ENCODE measurements around the gene USP32. TPM values are rescaled to one million over a fixed set of nuclear protein-coding genes. Genes with fewer than 3 reads are reported as not detected.

The USP32 gene
- total RNA-seq, 1 experiment from 2014 or later = 103 TPM

GRCh38 chr17:60161598-60162330 is 230.2 kb downstream of the USP32 start:
- Mint-ChIP-seq H3K4me1 (peaks cover 67% of the 10 kb centered on the region), H3K36me3 (no peaks in the 10 kb centered on the region), H3K9me3 (no peaks in the 10 kb centered on the region), H3K4me3 (peak overlapping the region; percentile 47), H3K27me3 (ENCODE audit: low read depth) (no peaks in the 10 kb centered on the region), H3K27ac (no peak overlapping the region)
- TF ChIP-seq ZNF281 (CRISPR knock-in tag; IDR thresholded peaks at IDR 0.05) = peak; percentile 24; the same call in 1 of the 2 replicates
- no peak for TF ChIP-seq NFATC4 (CRISPR knock-in tag; IDR thresholded peaks at IDR 0.05)
- POLR2A ChIA-PET = interaction anchor here (1.0 kb wide), 1 partner anchor 9 kb away, joined by 3 read pairs; no protein-coding TSS in a partner anchor
- DNase-seq (ENCODE audit: low spot score) (peak; percentile 67), ATAC-seq (no peak)
- CTCF ChIA-PET = interaction anchor here (0.9 to 4.0 kb wide), 6 partner anchors 8 to 259 kb away, joined by 4 to 22 read pairs (median 8); partner anchors contain the start of gene CA4

DNA sequence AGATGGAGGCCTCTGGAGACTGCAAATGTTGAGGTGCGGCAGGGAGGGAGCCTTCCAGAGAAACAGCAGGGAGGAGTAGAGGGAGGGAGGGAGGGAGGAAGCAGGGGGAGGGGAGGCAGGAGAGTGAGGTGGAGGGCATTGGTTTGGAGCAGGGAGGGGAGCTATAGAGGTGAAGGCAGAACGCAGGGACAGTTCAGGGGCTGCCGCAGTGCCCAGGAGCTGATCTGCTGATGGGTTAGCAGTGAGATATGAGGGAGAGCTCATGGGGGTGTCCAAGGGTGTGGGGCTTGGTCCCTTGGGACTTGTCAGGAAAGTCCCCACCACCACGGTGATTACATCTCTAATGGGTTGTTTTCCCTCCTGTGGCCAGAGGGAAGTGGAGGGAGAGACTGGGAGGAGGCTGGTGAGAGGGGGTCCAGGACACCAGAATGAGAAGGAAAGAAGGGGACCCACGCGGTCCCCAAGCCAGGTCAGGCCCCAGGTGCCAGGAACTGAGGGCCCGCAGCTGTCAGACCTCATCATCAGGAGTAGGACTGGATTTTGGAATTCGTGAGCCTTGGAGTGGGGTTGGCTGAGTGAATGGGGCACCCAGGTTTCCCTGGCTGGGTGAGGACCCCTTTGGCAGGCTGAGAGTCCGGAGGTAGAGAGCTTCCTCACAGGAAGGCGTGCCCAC is 231.0 kb downstream of the USP32 start:
- Mint-ChIP-seq H3K4me1 (peaks cover 72% of the 10 kb centered on the region), H3K9me3 (no peaks in the 10 kb centered on the region), H3K27me3 (ENCODE audit: low read depth) (no peaks in the 10 kb centered on the region), H3K36me3 (no peaks in the 10 kb centered on the region), H3K27ac (peak overlapping the region; percentile 93), H3K4me3 (peak overlapping the region; percentile 54)
- ATAC-seq (0 out of 2 replicates have a peak, but pooled peaks have one; percentile 3), DNase-seq (ENCODE audit: low spot score) (no peak)
- TF ChIP-seq NR2C2 (CRISPR knock-in tag; IDR thresholded peaks at IDR 0.05) (no peak), MLX (CRISPR knock-in tag; IDR thresholded peaks at IDR 0.05) (no peak)
- ChIA-PET POLR2A (interaction anchor here (1.0 kb wide), 1 partner anchor 10 kb away, joined by 3 read pairs; no protein-coding TSS in a partner anchor), CTCF (interaction anchor here (0.9 to 4.0 kb wide), 7 partner anchors 8 to 260 kb away, joined by 4 to 22 read pairs (median 7); partner anchors contain the start of gene CA4)

- CTCF ChIA-PET = interaction anchor here (1.1 to 4.0 kb wide), 6 partner anchors 10 to 19 kb away, joined by 3 to 20 read pairs (median 8); partner anchors contain the start of gene CA4
- H3K4me3 Mint-ChIP-seq = no peak overlapping the region
- TF ChIP-seq OVOL2 (CRISPR knock-in tag; IDR thresholded peaks at IDR 0.05; ENCODE audit: borderline replicate concordance) (no peak), TCF7 (CRISPR knock-in tag; IDR thresholded peaks at IDR 0.05; ENCODE audit: low read depth) (no peak), ZNF281 (CRISPR knock-in tag; IDR thresholded peaks at IDR 0.05) (no peak), ETV6 (CRISPR knock-in tag; IDR thresholded peaks at IDR 0.05) (no peak), CTCF (IDR thresholded peaks at IDR 0.05) (no peak), JUN (CRISPR knock-in tag; IDR thresholded peaks at IDR 0.05) (no peak), NR1H2 (CRISPR knock-in tag; IDR thresholded peaks at IDR 0.05) (no peak)
- TF ChIP-seq, protein P1, sequence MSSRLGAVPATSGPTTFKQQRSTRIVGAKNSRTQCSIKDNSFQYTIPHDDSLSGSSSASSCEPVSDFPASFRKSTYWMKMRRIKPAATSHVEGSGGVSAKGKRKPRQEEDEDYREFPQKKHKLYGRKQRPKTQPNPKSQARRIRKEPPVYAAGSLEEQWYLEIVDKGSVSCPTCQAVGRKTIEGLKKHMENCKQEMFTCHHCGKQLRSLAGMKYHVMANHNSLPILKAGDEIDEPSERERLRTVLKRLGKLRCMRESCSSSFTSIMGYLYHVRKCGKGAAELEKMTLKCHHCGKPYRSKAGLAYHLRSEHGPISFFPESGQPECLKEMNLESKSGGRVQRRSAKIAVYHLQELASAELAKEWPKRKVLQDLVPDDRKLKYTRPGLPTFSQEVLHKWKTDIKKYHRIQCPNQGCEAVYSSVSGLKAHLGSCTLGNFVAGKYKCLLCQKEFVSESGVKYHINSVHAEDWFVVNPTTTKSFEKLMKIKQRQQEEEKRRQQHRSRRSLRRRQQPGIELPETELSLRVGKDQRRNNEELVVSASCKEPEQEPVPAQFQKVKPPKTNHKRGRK (CRISPR knock-in tag; IDR thresholded peaks at IDR 0.05; ENCODE audit: borderline replicate concordance) = no peak
- TF ChIP-seq, protein P2, sequence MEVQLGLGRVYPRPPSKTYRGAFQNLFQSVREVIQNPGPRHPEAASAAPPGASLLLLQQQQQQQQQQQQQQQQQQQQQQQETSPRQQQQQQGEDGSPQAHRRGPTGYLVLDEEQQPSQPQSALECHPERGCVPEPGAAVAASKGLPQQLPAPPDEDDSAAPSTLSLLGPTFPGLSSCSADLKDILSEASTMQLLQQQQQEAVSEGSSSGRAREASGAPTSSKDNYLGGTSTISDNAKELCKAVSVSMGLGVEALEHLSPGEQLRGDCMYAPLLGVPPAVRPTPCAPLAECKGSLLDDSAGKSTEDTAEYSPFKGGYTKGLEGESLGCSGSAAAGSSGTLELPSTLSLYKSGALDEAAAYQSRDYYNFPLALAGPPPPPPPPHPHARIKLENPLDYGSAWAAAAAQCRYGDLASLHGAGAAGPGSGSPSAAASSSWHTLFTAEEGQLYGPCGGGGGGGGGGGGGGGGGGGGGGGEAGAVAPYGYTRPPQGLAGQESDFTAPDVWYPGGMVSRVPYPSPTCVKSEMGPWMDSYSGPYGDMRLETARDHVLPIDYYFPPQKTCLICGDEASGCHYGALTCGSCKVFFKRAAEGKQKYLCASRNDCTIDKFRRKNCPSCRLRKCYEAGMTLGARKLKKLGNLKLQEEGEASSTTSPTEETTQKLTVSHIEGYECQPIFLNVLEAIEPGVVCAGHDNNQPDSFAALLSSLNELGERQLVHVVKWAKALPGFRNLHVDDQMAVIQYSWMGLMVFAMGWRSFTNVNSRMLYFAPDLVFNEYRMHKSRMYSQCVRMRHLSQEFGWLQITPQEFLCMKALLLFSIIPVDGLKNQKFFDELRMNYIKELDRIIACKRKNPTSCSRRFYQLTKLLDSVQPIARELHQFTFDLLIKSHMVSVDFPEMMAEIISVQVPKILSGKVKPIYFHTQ (CRISPR knock-in tag; IDR thresholded peaks at IDR 0.05) = no peak
- TF ChIP-seq, protein P3, sequence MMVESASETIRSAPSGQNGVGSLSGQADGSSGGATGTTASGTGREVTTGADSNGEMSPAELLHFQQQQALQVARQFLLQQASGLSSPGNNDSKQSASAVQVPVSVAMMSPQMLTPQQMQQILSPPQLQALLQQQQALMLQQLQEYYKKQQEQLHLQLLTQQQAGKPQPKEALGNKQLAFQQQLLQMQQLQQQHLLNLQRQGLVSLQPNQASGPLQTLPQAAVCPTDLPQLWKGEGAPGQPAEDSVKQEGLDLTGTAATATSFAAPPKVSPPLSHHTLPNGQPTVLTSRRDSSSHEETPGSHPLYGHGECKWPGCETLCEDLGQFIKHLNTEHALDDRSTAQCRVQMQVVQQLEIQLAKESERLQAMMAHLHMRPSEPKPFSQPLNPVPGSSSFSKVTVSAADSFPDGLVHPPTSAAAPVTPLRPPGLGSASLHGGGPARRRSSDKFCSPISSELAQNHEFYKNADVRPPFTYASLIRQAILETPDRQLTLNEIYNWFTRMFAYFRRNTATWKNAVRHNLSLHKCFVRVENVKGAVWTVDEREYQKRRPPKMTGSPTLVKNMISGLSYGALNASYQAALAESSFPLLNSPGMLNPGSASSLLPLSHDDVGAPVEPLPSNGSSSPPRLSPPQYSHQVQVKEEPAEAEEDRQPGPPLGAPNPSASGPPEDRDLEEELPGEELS (CRISPR knock-in tag; IDR thresholded peaks at IDR 0.05) = no peak
Measured at GRCh38 chr17:60159479-60159866, 232.5 kb downstream of the USP32 start.

More at GRCh38 chr17:60159479-60159866, 232.5 kb downstream of the USP32 start:
- Mint-ChIP-seq H3K9me3 (no peaks in the 10 kb centered on the region), H3K27ac (no peak overlapping the region), H3K27me3 (ENCODE audit: low read depth) (no peaks in the 10 kb centered on the region), H3K36me3 (no peaks in the 10 kb centered on the region), H3K4me1 (peaks cover 77% of the 10 kb centered on the region)
- no peak for ATAC-seq
- DNase-seq (ENCODE audit: low spot score) = no peak
- POLR2A ChIA-PET = interaction anchor here (1.5 kb wide), 1 partner anchor 19 kb away, joined by 3 read pairs; no protein-coding TSS in a partner anchor

Data from WTC11 (cell line).